ENCODE data around the gene PARPBP.

PARPBP gene

DNA sequence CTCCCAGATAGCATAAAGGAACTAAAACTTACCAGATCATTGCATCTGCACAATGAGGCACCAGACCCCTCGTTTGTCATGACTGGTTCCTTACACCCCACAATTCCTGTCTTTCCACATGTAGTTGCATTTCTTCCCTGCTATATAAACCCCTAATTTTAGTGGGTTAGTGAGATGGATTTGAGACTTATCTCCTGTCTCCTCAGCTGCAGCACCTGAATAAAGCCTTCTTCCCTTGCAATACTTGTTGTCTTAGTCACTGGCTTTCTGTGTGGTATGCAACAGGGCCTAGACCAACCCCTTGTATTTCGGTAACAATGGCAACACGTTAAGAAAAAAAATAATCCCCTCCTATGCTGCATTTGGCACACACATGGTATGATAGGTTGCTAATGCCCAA lies 13.1 kb upstream of the PARPBP start:
- H3K4me1 ChIP-seq (ENCODE audit: insufficient read depth, low read length, poor library complexity, severe bottlenecking) = no peaks in the 10 kb centered on the region
- no peaks in the 10 kb centered on the region for H4K20me1 ChIP-seq (ENCODE audit: insufficient read depth, low read length, poor library complexity, severe bottlenecking)
- no peaks in the 10 kb centered on the region for H3K27me3 ChIP-seq (ENCODE audit: insufficient read depth, low read length, poor library complexity, severe bottlenecking)
- H3K9me3 ChIP-seq (ENCODE audit: insufficient read depth, low read depth, low read length) = peaks cover 6% of the 10 kb centered on the region; the same call in 1 of the 2 replicates
- H3K36me3 ChIP-seq (ENCODE audit: insufficient read depth, low read length) = peaks cover 42% of the 10 kb centered on the region
- no peak overlapping the region for H2AFZ ChIP-seq (ENCODE audit: low read length)
- H3K9ac ChIP-seq (ENCODE audit: low read depth, low read length, poor library complexity, severe bottlenecking) = no peak overlapping the region
- H3K9me2 ChIP-seq (replicated peaks; ENCODE audit: low read depth, low read length) = no peaks in the 10 kb centered on the region
- H3K4me3 ChIP-seq (ENCODE audit: low read length, poor library complexity, severe bottlenecking) = no peak overlapping the region
- TF ChIP-seq EZH2phosphoT487 (IDR thresholded peaks at IDR 0.05; ENCODE audit: borderline replicate concordance) = no peak
- TF ChIP-seq, protein P1, sequence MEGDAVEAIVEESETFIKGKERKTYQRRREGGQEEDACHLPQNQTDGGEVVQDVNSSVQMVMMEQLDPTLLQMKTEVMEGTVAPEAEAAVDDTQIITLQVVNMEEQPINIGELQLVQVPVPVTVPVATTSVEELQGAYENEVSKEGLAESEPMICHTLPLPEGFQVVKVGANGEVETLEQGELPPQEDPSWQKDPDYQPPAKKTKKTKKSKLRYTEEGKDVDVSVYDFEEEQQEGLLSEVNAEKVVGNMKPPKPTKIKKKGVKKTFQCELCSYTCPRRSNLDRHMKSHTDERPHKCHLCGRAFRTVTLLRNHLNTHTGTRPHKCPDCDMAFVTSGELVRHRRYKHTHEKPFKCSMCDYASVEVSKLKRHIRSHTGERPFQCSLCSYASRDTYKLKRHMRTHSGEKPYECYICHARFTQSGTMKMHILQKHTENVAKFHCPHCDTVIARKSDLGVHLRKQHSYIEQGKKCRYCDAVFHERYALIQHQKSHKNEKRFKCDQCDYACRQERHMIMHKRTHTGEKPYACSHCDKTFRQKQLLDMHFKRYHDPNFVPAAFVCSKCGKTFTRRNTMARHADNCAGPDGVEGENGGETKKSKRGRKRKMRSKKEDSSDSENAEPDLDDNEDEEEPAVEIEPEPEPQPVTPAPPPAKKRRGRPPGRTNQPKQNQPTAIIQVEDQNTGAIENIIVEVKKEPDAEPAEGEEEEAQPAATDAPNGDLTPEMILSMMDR (conservative IDR thresholded peaks at IDR 0.05; ENCODE audit: low read length) = no peak
- no peaks in the 10 kb centered on the region for H3K79me2 ChIP-seq (ENCODE audit: insufficient read depth, low read length)
- H3F3A ChIP-seq (ENCODE audit: low read depth) = no peaks in the 10 kb centered on the region
- no peak overlapping the region for H3K4me2 ChIP-seq (ENCODE audit: low read depth, low read length, poor library complexity, severe bottlenecking)

DNA sequence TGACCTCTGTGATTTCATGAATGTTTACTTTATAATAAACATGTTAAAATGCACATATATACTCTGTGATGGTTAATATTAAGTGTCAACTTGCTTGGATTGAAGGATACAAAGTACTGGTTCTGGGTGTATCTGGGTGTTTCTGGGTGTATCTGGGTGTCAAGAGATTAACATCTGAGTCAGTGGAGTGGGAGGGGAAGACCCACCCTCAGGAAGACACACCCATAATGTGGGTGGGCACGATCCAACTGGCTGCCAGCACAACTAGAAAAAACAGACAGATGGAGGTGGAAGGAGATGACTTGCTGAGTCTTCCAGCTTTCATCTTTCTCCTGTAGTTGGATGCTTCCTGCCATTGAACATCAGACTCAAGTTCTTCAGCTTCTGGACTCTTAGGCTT lies 12.0 kb upstream of the PARPBP start:
- Histone ChIP-seq H3F3A (ENCODE audit: low read depth) (no peaks in the 10 kb centered on the region), H3K79me2 (ENCODE audit: insufficient read depth, low read length) (no peaks in the 10 kb centered on the region), H3K36me3 (ENCODE audit: insufficient read depth, low read length) (peaks cover 42% of the 10 kb centered on the region), H3K4me2 (ENCODE audit: low read depth, low read length, poor library complexity, severe bottlenecking) (no peak overlapping the region), H3K4me1 (ENCODE audit: insufficient read depth, low read length, poor library complexity, severe bottlenecking) (no peaks in the 10 kb centered on the region), H3K9me3 (ENCODE audit: insufficient read depth, low read depth, low read length) (peaks cover 6% of the 10 kb centered on the region; the same call in 1 of the 2 replicates), H4K20me1 (ENCODE audit: insufficient read depth, low read length, poor library complexity, severe bottlenecking) (no peaks in the 10 kb centered on the region), H3K9me2 (replicated peaks; ENCODE audit: low read depth, low read length) (no peaks in the 10 kb centered on the region), H3K9ac (ENCODE audit: low read depth, low read length, poor library complexity, severe bottlenecking) (no peak overlapping the region), H3K27me3 (ENCODE audit: insufficient read depth, low read length, poor library complexity, severe bottlenecking) (no peaks in the 10 kb centered on the region), H2AFZ (ENCODE audit: low read length) (no peak overlapping the region), H3K4me3 (ENCODE audit: low read length, poor library complexity, severe bottlenecking) (no peak overlapping the region)
- no peak for TF ChIP-seq EZH2phosphoT487 (IDR thresholded peaks at IDR 0.05; ENCODE audit: borderline replicate concordance)
- TF ChIP-seq, protein P1 (conservative IDR thresholded peaks at IDR 0.05; ENCODE audit: low read length) = no peak

DNA sequence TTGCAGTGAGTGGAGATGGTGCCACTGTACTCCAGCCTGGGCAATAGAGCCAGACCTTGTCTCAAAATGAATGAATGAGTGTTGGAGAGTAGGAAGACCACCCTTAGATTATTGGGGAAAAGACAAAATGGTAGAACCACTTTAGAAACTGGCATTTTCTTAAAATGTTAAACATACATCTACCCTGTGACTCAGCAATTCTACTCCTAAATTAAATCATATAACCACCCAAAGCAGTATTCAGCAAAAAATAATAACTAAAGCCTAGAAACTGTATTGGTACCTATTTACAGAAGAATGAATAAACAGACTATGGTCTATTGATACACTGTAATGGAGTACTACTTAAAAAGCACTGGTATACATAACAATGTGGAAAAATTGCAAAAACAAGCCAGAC lies 9.2 kb upstream of the PARPBP start:
- Histone ChIP-seq H4K20me1 (ENCODE audit: insufficient read depth, low read length, poor library complexity, severe bottlenecking) (no peaks in the 10 kb centered on the region), H3K79me2 (ENCODE audit: insufficient read depth, low read length) (no peaks in the 10 kb centered on the region), H2AFZ (ENCODE audit: low read length) (no peak overlapping the region), H3F3A (ENCODE audit: low read depth) (no peaks in the 10 kb centered on the region), H3K36me3 (ENCODE audit: insufficient read depth, low read length) (peaks cover 29% of the 10 kb centered on the region; the same call in 1 of the 2 replicates), H3K4me3 (ENCODE audit: low read length, poor library complexity, severe bottlenecking) (no peak overlapping the region), H3K27me3 (ENCODE audit: insufficient read depth, low read length, poor library complexity, severe bottlenecking) (no peaks in the 10 kb centered on the region), H3K4me2 (ENCODE audit: low read depth, low read length, poor library complexity, severe bottlenecking) (no peak overlapping the region), H3K9me2 (replicated peaks; ENCODE audit: low read depth, low read length) (no peaks in the 10 kb centered on the region), H3K9ac (ENCODE audit: low read depth, low read length, poor library complexity, severe bottlenecking) (no peak overlapping the region), H3K4me1 (ENCODE audit: insufficient read depth, low read length, poor library complexity, severe bottlenecking) (peaks cover 3% of the 10 kb centered on the region), H3K9me3 (ENCODE audit: insufficient read depth, low read depth, low read length) (peaks cover 6% of the 10 kb centered on the region; the same call in 1 of the 2 replicates)
- TF ChIP-seq, protein P1 (conservative IDR thresholded peaks at IDR 0.05; ENCODE audit: low read length) = no peak
- TF ChIP-seq EZH2phosphoT487 (IDR thresholded peaks at IDR 0.05; ENCODE audit: borderline replicate concordance) = no peak

All from Loucy (cell line).